ENCODE data around the gene MSANTD3.

- TF ChIP-seq, protein P1, sequence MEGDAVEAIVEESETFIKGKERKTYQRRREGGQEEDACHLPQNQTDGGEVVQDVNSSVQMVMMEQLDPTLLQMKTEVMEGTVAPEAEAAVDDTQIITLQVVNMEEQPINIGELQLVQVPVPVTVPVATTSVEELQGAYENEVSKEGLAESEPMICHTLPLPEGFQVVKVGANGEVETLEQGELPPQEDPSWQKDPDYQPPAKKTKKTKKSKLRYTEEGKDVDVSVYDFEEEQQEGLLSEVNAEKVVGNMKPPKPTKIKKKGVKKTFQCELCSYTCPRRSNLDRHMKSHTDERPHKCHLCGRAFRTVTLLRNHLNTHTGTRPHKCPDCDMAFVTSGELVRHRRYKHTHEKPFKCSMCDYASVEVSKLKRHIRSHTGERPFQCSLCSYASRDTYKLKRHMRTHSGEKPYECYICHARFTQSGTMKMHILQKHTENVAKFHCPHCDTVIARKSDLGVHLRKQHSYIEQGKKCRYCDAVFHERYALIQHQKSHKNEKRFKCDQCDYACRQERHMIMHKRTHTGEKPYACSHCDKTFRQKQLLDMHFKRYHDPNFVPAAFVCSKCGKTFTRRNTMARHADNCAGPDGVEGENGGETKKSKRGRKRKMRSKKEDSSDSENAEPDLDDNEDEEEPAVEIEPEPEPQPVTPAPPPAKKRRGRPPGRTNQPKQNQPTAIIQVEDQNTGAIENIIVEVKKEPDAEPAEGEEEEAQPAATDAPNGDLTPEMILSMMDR (IDR thresholded peaks at IDR 0.05; ENCODE audit: low read depth, low read length, missing input control) = no peak
- TF ChIP-seq MAX (IDR thresholded peaks at IDR 0.05) (no peak), GABPA (IDR thresholded peaks at IDR 0.05 in 1 of 2, conservative IDR thresholded peaks at IDR 0.05 in 1 of 2) (no peak), TAF1 (conservative IDR thresholded peaks at IDR 0.05) (no peak), YY1 (IDR thresholded peaks at IDR 0.05) (no peak), ATF3 (IDR thresholded peaks at IDR 0.05) (no peak), JUND (IDR thresholded peaks at IDR 0.05) (no peak), REST (IDR thresholded peaks at IDR 0.05) (no peak), RAD21 (IDR thresholded peaks at IDR 0.05) (no peak)
- TF ChIP-seq, protein P2, sequence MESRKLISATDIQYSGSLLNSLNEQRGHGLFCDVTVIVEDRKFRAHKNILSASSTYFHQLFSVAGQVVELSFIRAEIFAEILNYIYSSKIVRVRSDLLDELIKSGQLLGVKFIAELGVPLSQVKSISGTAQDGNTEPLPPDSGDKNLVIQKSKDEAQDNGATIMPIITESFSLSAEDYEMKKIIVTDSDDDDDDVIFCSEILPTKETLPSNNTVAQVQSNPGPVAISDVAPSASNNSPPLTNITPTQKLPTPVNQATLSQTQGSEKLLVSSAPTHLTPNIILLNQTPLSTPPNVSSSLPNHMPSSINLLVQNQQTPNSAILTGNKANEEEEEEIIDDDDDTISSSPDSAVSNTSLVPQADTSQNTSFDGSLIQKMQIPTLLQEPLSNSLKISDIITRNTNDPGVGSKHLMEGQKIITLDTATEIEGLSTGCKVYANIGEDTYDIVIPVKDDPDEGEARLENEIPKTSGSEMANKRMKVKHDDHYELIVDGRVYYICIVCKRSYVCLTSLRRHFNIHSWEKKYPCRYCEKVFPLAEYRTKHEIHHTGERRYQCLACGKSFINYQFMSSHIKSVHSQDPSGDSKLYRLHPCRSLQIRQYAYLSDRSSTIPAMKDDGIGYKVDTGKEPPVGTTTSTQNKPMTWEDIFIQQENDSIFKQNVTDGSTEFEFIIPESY (IDR thresholded peaks at IDR 0.05) = no peak
Measured at GRCh38 chr9:100459963-100460362, 33.0 kb downstream of the MSANTD3 start.
